ENCODE data around the gene BCAP31. TPM values are rescaled to one million over a fixed set of nuclear protein-coding genes. Genes with fewer than 3 reads are reported as not detected.

The BCAP31 gene
- total and polyA plus RNA-seq, 2 of the 13 experiments (the other 11 are each of a cell fraction or from before 2014, with no cell fraction given), result 139 to 178 TPM

GRCh38 chrX:153669901-153670731 is 54.1 kb downstream of the BCAP31 start:
- no peaks in the 10 kb centered on the region for H3K9me3 ChIP-seq (ENCODE audit: low read length)
- CTCF ChIA-PET (ENCODE audit: low intra/inter-chr PET ratio, low total read pairs), result interaction anchor here (1.3 to 3.1 kb wide), 5 partner anchors 39 to 131 kb away, joined by 3 to 35 read pairs (median 5); no protein-coding TSS in a partner anchor
- H3K27me3 ChIP-seq (ENCODE audit: control insufficient read depth in 1 of 2, insufficient read depth in 2 of 2, low read length in 2 of 2), result peaks cover 0 to 9% of the 10 kb centered on the region in 2 experiments; a peak in 2 of 5 replicates
- no TSS peak for BruUV-seq (replicated peaks)
- H3K9ac ChIP-seq (ENCODE audit: insufficient read depth, low read depth, low read length), result no peak overlapping the region
- H3K79me2 ChIP-seq (ENCODE audit: insufficient read depth, low read length), result no peaks in the 10 kb centered on the region
- FAIRE-seq, result no peak
- TF ChIP-seq ZNF121 (CRISPR knock-in tag; IDR thresholded peaks at IDR 0.05), result no peak
- no peak for TF ChIP-seq ZNF740 (CRISPR knock-in tag; IDR thresholded peaks at IDR 0.05)
- no peak for TF ChIP-seq CHD4 (IDR thresholded peaks at IDR 0.05; ENCODE audit: borderline replicate concordance, low read length)
- no peak for TF ChIP-seq STAG1 (CRISPR knock-in tag; IDR thresholded peaks at IDR 0.05)
- no peaks in the 10 kb centered on the region for H3K36me3 ChIP-seq (replicated peaks in 1 of 2; ENCODE audit: control insufficient read depth in 1 of 2, insufficient read depth in 2 of 2, low read length in 2 of 2)
- no peak overlapping the region for H3K27ac ChIP-seq (ENCODE audit: extremely low read length, insufficient read depth, low read length)
- H3K4me2 ChIP-seq (ENCODE audit: low read depth, low read length), result no peak overlapping the region
- H4K20me1 ChIP-seq (ENCODE audit: insufficient read depth, low read length), result no peaks in the 10 kb centered on the region
- 78% methylated on average over 3 of the region's 23 CpGs for WGBS (ENCODE audit: low lambda C conversion rate)
- intact Hi-C loops (cut with micrococcal nuclease; ENCODE audit: unreplicated experiment), result loop anchor here (2.0 kb wide), 1 partner anchor 115 kb away; no protein-coding TSS in a partner anchor
- no peak for ATAC-seq
- H3K4me3 ChIP-seq (replicated peaks in 1 of 3; ENCODE audit: insufficient read depth in 1 of 3, low read depth in 2 of 3, low read length in 3 of 3), result no peak overlapping the region
- no peak for DNase-seq (ENCODE audit: low spot score)
- H2AFZ ChIP-seq (ENCODE audit: low read length), result no peak overlapping the region
- in situ Hi-C loops (cut with HindIII; ENCODE audit: extremely low pct_ligation_motif_present, low pct_unique_long_range_greater_than_20kb), result loop anchor here (5.0 to 25.0 kb wide), 2 partner anchors 113 to 708 kb away; no protein-coding TSS in a partner anchor
- peaks cover 58% of the 10 kb centered on the region for H3K4me1 ChIP-seq (ENCODE audit: insufficient read depth, low read length)
- POLR2A ChIA-PET, result interaction anchor here (1.3 kb wide), 1 partner anchor 47 kb away, joined by 3 read pairs; no protein-coding TSS in a partner anchor

Data from HepG2 (cell line).